GM19239 (cell line): ENCODE data around the gene AMT.
"Not testable (repeated sequence)": the region's sequence is repeated elsewhere in the genome, so short reads cannot be mapped to it uniquely, and the experiment has no call there.

Experiments
- DNase-seq: peaks from one replicate; pipeline ENCODE4 v3.0.0; 2011; ENCODE audit warnings: low spot score; ENCODE audit not compliant: insufficient read length
- FAIRE-seq: peaks from 2 replicates; lab custom pipeline; 2011; peaks lifted over from hg19 to GRCh38; lab: Jason Lieb, UNC

The AMT gene

DNA sequence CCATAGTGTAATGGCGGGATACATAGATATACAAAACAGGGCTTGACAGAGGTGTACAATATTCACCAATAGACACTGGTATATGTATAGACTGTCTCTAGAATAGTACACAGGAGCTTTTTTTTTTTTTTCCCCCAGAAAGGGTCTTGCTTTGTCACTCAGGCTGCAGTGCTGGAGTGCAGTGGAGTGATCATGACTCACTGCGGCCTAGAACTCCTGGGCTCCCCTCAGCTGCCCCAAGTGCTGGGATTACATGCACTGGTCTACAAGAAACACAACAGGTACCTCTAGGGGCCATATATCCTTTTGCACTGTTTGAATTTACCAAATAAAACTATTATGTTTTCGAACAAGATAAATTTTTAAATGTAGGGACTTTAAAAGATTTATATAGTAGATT is 22.8 kb downstream of the AMT start:
- no peak for DNase-seq
- no peak for FAIRE-seq

GRCh38 chr3:49397470-49397869 is 24.8 kb downstream of the AMT start:
- FAIRE-seq, result peak; percentile 42
- DNase-seq, result no peak

- DNase-seq, FAIRE-seq: not testable (repeated sequence)
Observed at GRCh38 chr3:49391310-49391709, 31.0 kb downstream of the AMT start.

DNA sequence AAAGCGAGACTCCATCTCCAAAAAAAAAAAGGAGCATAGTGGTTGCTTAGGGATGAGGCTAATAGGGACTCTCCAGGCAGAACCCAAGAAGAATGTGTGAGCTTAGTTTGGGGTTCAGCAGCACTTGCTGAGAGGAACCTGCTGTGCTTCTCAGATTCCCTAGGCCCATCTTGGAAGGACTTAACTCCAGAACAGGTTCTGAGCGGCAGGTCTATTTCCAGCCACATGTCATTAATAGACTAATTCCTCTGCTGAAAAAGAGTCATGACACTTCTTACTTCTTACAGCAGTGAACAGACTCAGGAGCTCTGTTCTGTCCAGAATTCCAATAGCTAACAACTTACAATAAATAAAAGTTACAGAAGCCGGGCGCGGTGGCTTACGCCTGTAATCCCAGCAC is 33.0 kb downstream of the AMT start:
- FAIRE-seq (no peak), DNase-seq (no peak)

- no peak for FAIRE-seq
- DNase-seq, result no peak
Observed at GRCh38 chr3:49388289-49388820, 33.9 kb downstream of the AMT start.

DNA sequence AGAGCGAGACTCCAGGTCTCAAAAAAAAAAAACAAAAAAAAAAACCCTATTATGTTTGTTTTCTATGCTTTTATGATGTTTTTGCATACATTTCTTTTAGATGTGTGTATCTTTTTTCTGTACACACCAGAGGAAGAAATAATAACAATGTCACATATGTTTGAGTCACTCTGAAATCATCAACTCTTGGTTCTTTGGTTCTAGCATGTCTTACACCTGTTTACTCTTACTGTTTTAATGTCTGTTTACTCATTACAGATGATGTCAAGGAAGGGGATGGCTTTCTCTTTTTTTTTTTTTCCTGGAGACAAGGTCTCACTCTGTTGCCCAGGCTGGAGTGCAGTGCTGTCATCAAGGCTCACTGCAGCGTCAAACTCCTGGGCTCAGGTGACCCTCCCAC is 34.6 kb downstream of the AMT start:
- FAIRE-seq, result no peak
- no peak for DNase-seq

- no peak for DNase-seq
- peak; percentile 48 for FAIRE-seq
Observed at GRCh38 chr3:49386056-49386756, 36.1 kb downstream of the AMT start.

- DNase-seq (no peak), FAIRE-seq (no peak)
Observed at GRCh38 chr3:49385617-49386016, 36.7 kb downstream of the AMT start.

GRCh38 chr3:49383387-49383786 is 38.9 kb downstream of the AMT start:
- DNase-seq, result no peak
- FAIRE-seq, result no peak

DNA sequence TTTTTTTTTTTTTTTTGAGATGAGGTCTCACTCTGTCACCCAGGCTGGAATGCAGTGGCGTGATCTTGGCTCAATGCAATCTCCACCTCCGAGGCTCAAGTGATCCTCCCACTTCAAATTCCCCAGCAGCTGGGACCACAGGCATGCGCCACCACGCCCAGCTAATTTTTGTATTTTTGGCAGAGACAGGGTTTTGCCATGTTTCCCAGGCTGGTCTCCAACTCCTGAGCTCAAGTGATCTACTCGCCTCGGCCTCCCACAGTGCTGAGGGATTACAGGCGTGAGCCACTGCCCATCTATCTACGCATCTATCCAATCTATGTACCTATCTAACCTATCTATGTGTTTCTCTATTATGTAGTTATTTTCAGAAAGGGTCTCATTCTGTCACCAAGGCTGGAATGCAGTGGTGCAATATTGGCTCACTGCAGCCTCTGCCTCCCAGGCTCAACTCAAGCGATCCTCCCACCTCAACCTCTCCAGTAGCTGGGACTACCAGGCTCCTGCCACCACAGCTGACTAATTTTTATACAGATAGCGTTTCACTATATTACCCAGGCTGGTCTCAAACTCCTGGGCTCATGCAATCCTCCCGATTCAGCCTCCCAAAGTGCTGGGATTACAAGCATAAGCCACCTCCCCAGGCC is 43.9 kb downstream of the AMT start:
- DNase-seq, result no peak
- FAIRE-seq, result no peak

DNA sequence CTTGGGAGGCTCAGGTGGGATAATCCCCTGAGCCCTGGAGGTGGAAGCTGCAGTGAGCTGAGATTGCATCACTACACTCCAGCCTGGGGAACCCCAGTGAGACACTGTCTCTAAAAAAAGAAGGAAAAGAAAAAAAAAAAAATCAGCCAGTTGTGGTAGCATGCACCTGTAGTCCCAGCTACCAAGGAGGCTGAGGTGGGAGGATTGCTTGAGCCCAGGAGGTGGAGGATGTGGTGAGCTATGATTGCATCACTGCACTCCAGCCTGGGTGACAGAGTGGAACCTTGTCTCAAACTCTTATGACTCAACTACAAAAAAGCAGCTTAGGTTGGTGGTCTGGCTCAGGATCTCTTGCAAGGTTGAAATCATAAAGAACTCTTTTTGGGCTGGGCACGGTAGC is 44.8 kb downstream of the AMT start:
- DNase-seq (no peak), FAIRE-seq (no peak)

DNA sequence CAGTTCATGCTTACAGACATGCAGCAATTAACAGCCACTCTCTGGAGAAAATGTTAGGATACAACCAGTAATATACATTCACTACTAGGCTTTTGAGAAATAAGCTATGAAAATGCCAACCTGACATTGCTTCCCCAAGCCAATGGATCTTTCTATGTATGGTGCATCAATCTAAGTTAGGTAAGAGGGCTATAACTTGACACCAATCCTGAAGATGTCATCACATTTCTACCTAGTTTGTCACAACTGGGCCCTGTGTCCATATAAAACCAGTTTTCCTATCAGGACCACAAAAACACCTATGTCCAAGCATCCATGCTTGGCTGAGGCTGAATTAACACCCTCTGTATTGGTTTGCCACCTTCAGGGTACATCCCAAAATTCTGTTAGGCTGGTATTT is 50.3 kb downstream of the AMT start:
- DNase-seq, result no peak
- FAIRE-seq, result no peak

DNA sequence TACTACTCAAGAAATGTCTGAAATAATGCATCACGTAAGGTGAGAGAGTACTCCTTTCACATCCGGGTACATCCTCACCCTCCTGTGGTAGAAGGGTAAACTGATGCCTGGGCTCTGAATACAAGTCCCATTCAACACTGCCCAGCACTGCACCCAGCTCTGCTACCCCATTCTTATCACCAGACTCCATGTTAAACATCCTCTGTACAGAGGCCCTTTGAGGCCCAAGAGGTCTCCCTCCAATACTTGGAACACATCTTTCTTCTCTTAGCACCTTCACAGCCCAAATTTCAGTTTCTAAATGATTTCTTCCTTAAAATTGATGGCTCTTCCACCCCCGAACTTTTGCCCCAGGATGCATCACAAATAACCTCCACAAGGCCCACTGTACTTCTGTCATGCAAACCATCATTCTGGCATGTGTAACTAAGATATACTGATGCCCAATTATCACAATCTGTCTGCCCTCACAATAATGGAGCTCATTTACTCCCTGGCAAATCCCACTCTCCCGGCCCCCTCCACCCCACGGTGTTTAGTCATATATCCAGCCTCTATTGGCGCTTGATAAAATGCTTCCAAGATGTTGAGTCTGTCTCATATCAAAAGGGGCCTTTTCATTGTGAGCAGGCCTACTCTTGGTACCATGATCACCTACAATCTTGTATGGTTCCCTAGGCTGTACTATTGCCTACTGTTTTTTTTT is 51.5 kb downstream of the AMT start:
- no peak for DNase-seq
- FAIRE-seq, result no peak
